H9 (cell line): ENCODE results near the gene PLEKHG2. TPM values are rescaled to one million over a fixed set of nuclear protein-coding genes. Genes with fewer than 3 reads are reported as not detected.

Experiments
- DNase-seq: peaks from one replicate; pipeline ENCODE4 v3.0.0-alpha.2; 2017
- H2AFZ ChIP-seq: one replicate; pipeline ENCODE4 v1.6.1; 2013; ENCODE audit warnings: mild to moderate bottlenecking, low read length, control low read depth, moderate library complexity
- H2AK5ac ChIP-seq: 2 replicates; pipeline ENCODE4 v1.6.1; 2013; ENCODE audit warnings: low read length, control low read depth, mixed read lengths; ENCODE audit not compliant: insufficient read length
- H2BK120ac ChIP-seq: one replicate; pipeline ENCODE4 v1.6.1; 2013; ENCODE audit warnings: low read depth, mild to moderate bottlenecking, low read length, control low read depth, inconsistent platforms; ENCODE audit not compliant: poor library complexity, severe bottlenecking
- H2BK12ac ChIP-seq: 2 replicates; pipeline ENCODE4 v1.6.1; 2013; ENCODE audit warnings: low read length, control low read depth, mixed read lengths, low read depth; ENCODE audit not compliant: insufficient read length
- H2BK15ac ChIP-seq: 2 replicates; pipeline ENCODE4 v1.6.1; 2013; ENCODE audit warnings: low read depth, low read length, control low read depth
- H2BK20ac ChIP-seq: one replicate; pipeline ENCODE4 v1.6.1; 2013; ENCODE audit warnings: low read depth, mild to moderate bottlenecking, low read length, control low read depth, inconsistent platforms; ENCODE audit not compliant: poor library complexity, severe bottlenecking
- H2BK5ac ChIP-seq: 2 replicates; pipeline ENCODE4 v1.6.1; 2013; ENCODE audit warnings: low read length, control low read depth, mixed read lengths; ENCODE audit not compliant: insufficient read length
- H3K14ac ChIP-seq: 2 replicates; pipeline ENCODE4 v1.6.1; 2013; ENCODE audit warnings: low read length, control low read depth; ENCODE audit not compliant: insufficient read depth
- H3K18ac ChIP-seq: 2 replicates; pipeline ENCODE4 v1.6.1; 2013; ENCODE audit warnings: low read depth, mild to moderate bottlenecking, mixed read lengths, low read length, control low read depth; ENCODE audit not compliant: insufficient read length
- H3K23ac ChIP-seq: 2 replicates; pipeline ENCODE4 v1.6.1; 2013; ENCODE audit warnings: low read length, control low read depth, mixed read lengths, low read depth; ENCODE audit not compliant: insufficient read length
- H3K23me2 ChIP-seq: 2 replicates; pipeline ENCODE4 v1.6.1; 2013; ENCODE audit warnings: low read depth, mild to moderate bottlenecking, mixed read lengths, low read length, control low read depth; ENCODE audit not compliant: insufficient read length, poor library complexity, severe bottlenecking
- H3K27ac ChIP-seq: 2 replicates; pipeline ENCODE4 v1.5.1; 2013; ENCODE audit warnings: low read length, control low read depth, mixed read lengths, low read depth; ENCODE audit not compliant: insufficient read length
- H3K27me3 ChIP-seq: 2 replicates; pipeline ENCODE4 v1.6.1; 2013; ENCODE audit warnings: low read length, control low read depth, inconsistent platforms; ENCODE audit not compliant: insufficient read depth
- H3K4ac ChIP-seq: 2 replicates; pipeline ENCODE4 v1.6.1; 2013; ENCODE audit warnings: low read depth, mild to moderate bottlenecking, control low read depth, inconsistent platforms, low read length, moderate library complexity
- H3K4me1 ChIP-seq: 2 replicates; pipeline ENCODE4 v1.6.1; 2013; ENCODE audit warnings: low read length, control low read depth, inconsistent platforms; ENCODE audit not compliant: insufficient read depth
- H3K4me2 ChIP-seq: 2 replicates; pipeline ENCODE4 v1.6.1; 2013; ENCODE audit warnings: low read length, control low read depth, mixed read lengths; ENCODE audit not compliant: insufficient read length, insufficient read depth
- H3K56ac ChIP-seq: 2 replicates; pipeline ENCODE4 v1.6.1; 2013; ENCODE audit warnings: low read depth, mild to moderate bottlenecking, mixed read lengths, low read length, control low read depth; ENCODE audit not compliant: insufficient read length
- H3K79me1 ChIP-seq: 2 replicates; pipeline ENCODE4 v1.6.1; 2013; ENCODE audit warnings: low read depth, mild to moderate bottlenecking, moderate library complexity, low read length, control low read depth, inconsistent platforms; ENCODE audit not compliant: insufficient read depth, poor library complexity, severe bottlenecking
- H3K79me2 ChIP-seq: 2 replicates; pipeline ENCODE4 v1.6.1; 2013; ENCODE audit warnings: low read length, control low read depth, inconsistent platforms; ENCODE audit not compliant: insufficient read depth
- H3K9ac ChIP-seq: 2 replicates; pipeline ENCODE4 v1.6.1; 2013; ENCODE audit warnings: low read length, control low read depth, mixed read lengths; ENCODE audit not compliant: insufficient read length; ENCODE audit errors: extremely low read depth
- H3K9me3 ChIP-seq: one replicate; pipeline ENCODE4 v1.6.1; 2013; ENCODE audit warnings: low read depth, low read length, inconsistent platforms; ENCODE audit not compliant: control insufficient read depth
- H3T11ph ChIP-seq: one replicate; pipeline ENCODE4 v1.6.1; 2013; ENCODE audit warnings: mild to moderate bottlenecking, low read length, control low read depth, inconsistent platforms
- H4K20me1 ChIP-seq: one replicate; pipeline ENCODE4 v1.6.1; 2013; ENCODE audit not compliant: control insufficient read depth, insufficient read length, insufficient read depth
- H4K5ac ChIP-seq: 2 replicates; pipeline ENCODE4 v1.6.1; 2013; ENCODE audit warnings: low read depth, mild to moderate bottlenecking, mixed read lengths, low read length, control low read depth; ENCODE audit not compliant: insufficient read length
- H4K8ac ChIP-seq: replicated peaks from 2 replicates; pipeline ENCODE4 v1.6.1; 2013; ENCODE audit warnings: low read length, control low read depth, mixed read lengths, low read depth; ENCODE audit not compliant: insufficient read length
- H4K91ac ChIP-seq: 2 replicates; pipeline ENCODE4 v1.6.1; 2013; ENCODE audit warnings: low read depth, mild to moderate bottlenecking, moderate library complexity, mixed read lengths, low read length, control low read depth; ENCODE audit not compliant: insufficient read length
- H3K27ac Mint-ChIP-seq, 3 experiments: 2 replicates in 2 of 3; 3 replicates in 1 of 3; pipeline ENCODE4 v1.8.0; 2020 to 2021; ENCODE audit warnings: mixed read lengths in 3 of 3, mild to moderate bottlenecking in 1 of 3, moderate library complexity in 1 of 3
- H3K27me3 Mint-ChIP-seq: 2 replicates; pipeline ENCODE4 v1.8.0; 2021; ENCODE audit warnings: low read depth, mild to moderate bottlenecking, moderate library complexity, mixed read lengths
- H3K36me3 Mint-ChIP-seq, 3 experiments: 2 replicates in 2 of 3; 3 replicates in 1 of 3; pipeline ENCODE4 v1.8.0; 2020 to 2021; ENCODE audit warnings: low read depth in 3 of 3, mixed read lengths in 3 of 3; ENCODE audit not compliant: insufficient read depth in 1 of 3
- H3K4me1 Mint-ChIP-seq, 2 experiments: 2 replicates each; pipeline ENCODE4 v1.8.0; 2020; ENCODE audit warnings: mixed read lengths in 2 of 2
- H3K4me3 Mint-ChIP-seq, 2 experiments: 2 replicates in 1 of 2; 3 replicates in 1 of 2; pipeline ENCODE4 v1.8.0; 2020 to 2021; ENCODE audit warnings: mild to moderate bottlenecking in 2 of 2, mixed read lengths in 2 of 2, moderate library complexity in 1 of 2
- H3K9me3 Mint-ChIP-seq, 2 experiments: 2 replicates in 1 of 2; 3 replicates in 1 of 2; pipeline ENCODE4 v1.8.0; 2020; ENCODE audit warnings: mild to moderate bottlenecking in 2 of 2, mixed read lengths in 2 of 2, moderate library complexity in 1 of 2
- WGBS: extraction: QIAGEN DNeasy Blood & Tissue Kit; methylation state at CpG from one replicate; pipeline ENCODE4 v1.1.7; 2013; ENCODE audit warnings: missing lambda C conversion rate, low lambda C conversion rate, mixed read lengths; ENCODE audit not compliant: insufficient read length; ENCODE audit errors: extremely low coverage; 5-methylcytosine and 5-hydroxymethylcytosine counted together
- total RNA-seq: library from RNA; stranded (reverse); gene quantifications from 2 replicates; pipeline ENCODE4 v1.2.1, GENCODE V29; 2021
- TF ChIP-seq, protein P1 (sequence below): fragments of 200-600 bp; sonication (generic); conservative IDR thresholded peaks from 3 replicates; pipeline ENCODE4 v1.8.0; 2021; ENCODE audit warnings: antibody characterized with exemption, mild to moderate bottlenecking

Gene PLEKHG2
- total RNA-seq, 1 experiment from 2014 or later = 167 TPM

DNA sequence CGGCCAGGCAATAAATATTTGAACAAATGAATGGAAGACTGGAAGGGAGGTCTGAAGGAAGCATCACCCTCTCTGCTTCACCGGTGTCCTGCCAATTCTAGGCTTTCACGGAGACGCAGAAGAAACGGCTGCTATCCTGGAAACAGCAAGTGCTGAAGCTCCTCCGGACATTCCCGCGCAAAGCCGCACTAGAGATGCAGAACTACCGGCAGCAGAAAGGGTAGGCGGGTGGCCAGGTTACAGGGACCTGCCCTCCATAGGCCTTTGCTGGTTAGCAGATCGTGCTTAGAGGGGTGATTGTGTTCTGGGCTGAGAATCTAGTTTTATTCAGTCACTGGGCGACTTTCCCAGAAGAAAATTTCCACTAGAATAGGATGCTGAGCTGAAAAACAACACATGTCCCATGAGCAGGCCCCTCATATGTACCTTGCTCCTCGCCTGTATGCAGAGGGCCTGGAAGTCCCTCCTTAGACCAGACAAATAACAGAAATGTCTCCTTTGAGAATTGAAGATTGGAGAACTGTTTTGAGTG is 32.5 kb upstream of the PLEKHG2 start:
- no peaks in the 10 kb centered on the region for H3K9me3 ChIP-seq
- no peak for DNase-seq
- no peaks in the 10 kb centered on the region for H3K27me3 Mint-ChIP-seq
- H3K4ac ChIP-seq = no peak overlapping the region
- H3K4me1 Mint-ChIP-seq = peaks cover 0 to 1% of the 10 kb centered on the region in 2 experiments; a peak in 1 of 4 replicates
- no peak overlapping the region for H2BK5ac ChIP-seq
- H3K36me3 Mint-ChIP-seq = peaks cover 50 to 93% (median 91%) of the 10 kb centered on the region in 3 experiments; a peak in 6 of 7 replicates
- H3K9me3 Mint-ChIP-seq = no peaks in the 10 kb centered on the region
- no peak overlapping the region for H3K4me3 Mint-ChIP-seq
- H4K5ac ChIP-seq = no peak overlapping the region
- WGBS = no CpG with 5 or more reads among the region's 14 CpGs
- no peak overlapping the region for H2BK120ac ChIP-seq
- no peaks in the 10 kb centered on the region for H3K27me3 ChIP-seq
- no peak overlapping the region for H3K56ac ChIP-seq
- H3K14ac ChIP-seq = no peak overlapping the region
- H4K91ac ChIP-seq = no peak overlapping the region
- no peaks in the 10 kb centered on the region for H3K79me2 ChIP-seq
- H3T11ph ChIP-seq = no peak overlapping the region
- H3K4me2 ChIP-seq = no peak overlapping the region
- no peak overlapping the region for H3K27ac ChIP-seq
- H4K8ac ChIP-seq = no peak overlapping the region
- H2BK15ac ChIP-seq = no peak overlapping the region
- H2AFZ ChIP-seq = no peak overlapping the region
- no peaks in the 10 kb centered on the region for H3K79me1 ChIP-seq
- no peaks in the 10 kb centered on the region for H3K23me2 ChIP-seq
- H3K9ac ChIP-seq = no peak overlapping the region
- TF ChIP-seq, protein P1, sequence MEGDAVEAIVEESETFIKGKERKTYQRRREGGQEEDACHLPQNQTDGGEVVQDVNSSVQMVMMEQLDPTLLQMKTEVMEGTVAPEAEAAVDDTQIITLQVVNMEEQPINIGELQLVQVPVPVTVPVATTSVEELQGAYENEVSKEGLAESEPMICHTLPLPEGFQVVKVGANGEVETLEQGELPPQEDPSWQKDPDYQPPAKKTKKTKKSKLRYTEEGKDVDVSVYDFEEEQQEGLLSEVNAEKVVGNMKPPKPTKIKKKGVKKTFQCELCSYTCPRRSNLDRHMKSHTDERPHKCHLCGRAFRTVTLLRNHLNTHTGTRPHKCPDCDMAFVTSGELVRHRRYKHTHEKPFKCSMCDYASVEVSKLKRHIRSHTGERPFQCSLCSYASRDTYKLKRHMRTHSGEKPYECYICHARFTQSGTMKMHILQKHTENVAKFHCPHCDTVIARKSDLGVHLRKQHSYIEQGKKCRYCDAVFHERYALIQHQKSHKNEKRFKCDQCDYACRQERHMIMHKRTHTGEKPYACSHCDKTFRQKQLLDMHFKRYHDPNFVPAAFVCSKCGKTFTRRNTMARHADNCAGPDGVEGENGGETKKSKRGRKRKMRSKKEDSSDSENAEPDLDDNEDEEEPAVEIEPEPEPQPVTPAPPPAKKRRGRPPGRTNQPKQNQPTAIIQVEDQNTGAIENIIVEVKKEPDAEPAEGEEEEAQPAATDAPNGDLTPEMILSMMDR = no peak
- no peaks in the 10 kb centered on the region for H3K4me1 ChIP-seq
- no peak overlapping the region for H2BK12ac ChIP-seq
- no peak overlapping the region for H3K27ac Mint-ChIP-seq
- no peak overlapping the region for H2BK20ac ChIP-seq
- no peak overlapping the region for H3K23ac ChIP-seq
- no peak overlapping the region for H3K18ac ChIP-seq
- H2AK5ac ChIP-seq = no peak overlapping the region
- H4K20me1 ChIP-seq = peaks cover 2% of the 10 kb centered on the region
